Astrocyte of the cerebellum (primary cell): ENCODE results near the gene VPS13D.

Source experiments
- DNase-seq: peaks from one replicate; pipeline ENCODE4 v3.0.0-alpha.2; 2011; ENCODE audit warnings: low read depth
- H3K4me3 ChIP-seq: 2 replicates; pipeline ENCODE4 v1.5.1; 2011; ENCODE audit warnings: mild to moderate bottlenecking, low read depth, low read length, moderate library complexity
- CTCF ChIP-seq: IDR thresholded peaks from 2 replicates; pipeline ENCODE4 v1.5.1; 2012; ENCODE audit warnings: low read length, low read depth, moderate library complexity, mild to moderate bottlenecking; ENCODE audit errors: missing control alignments
- in situ Hi-C: cut with HindIII; loops from 2 replicates; pipeline ENCODE4 v1.10.0; 2017; ENCODE audit warnings: low sequenced_read_pairs

VPS13D gene

GRCh38 chr1:12525311-12526181 is 295.7 kb downstream of the VPS13D start:
- no peak for DNase-seq
- in situ Hi-C loops = no loop called here
- H3K4me3 ChIP-seq = no peak overlapping the region
- TF ChIP-seq CTCF = no peak

- TF ChIP-seq CTCF = no peak
- in situ Hi-C loops = no loop called here
- H3K4me3 ChIP-seq = no peak overlapping the region
- DNase-seq = no peak
These were observed 297.7 kb downstream of the VPS13D start for GRCh38 chr1:12527564-12527963.

- no peak for TF ChIP-seq CTCF
- no peak for DNase-seq
- in situ Hi-C loops = no loop called here
- no peak overlapping the region for H3K4me3 ChIP-seq
These were observed 298.4 kb downstream of the VPS13D start for GRCh38 chr1:12528021-12528852.

GRCh38 chr1:12529640-12530174 is 299.9 kb downstream of the VPS13D start:
- in situ Hi-C loops = no loop called here
- TF ChIP-seq CTCF = no peak
- DNase-seq = no peak
- H3K4me3 ChIP-seq = no peak overlapping the region

- no peak for DNase-seq
- in situ Hi-C loops = no loop called here
- TF ChIP-seq CTCF = no peak
- no peak overlapping the region for H3K4me3 ChIP-seq
These were observed 300.8 kb downstream of the VPS13D start for GRCh38 chr1:12530462-12531178.

- DNase-seq = no peak
- no peak overlapping the region for H3K4me3 ChIP-seq
- no peak for TF ChIP-seq CTCF
- in situ Hi-C loops = no loop called here
These were observed 301.3 kb downstream of the VPS13D start for GRCh38 chr1:12531179-12531499.
